COLO829 (cell line): ENCODE measurements around the gene CABP4.
"Not testable (repeated sequence)": the region's sequence is repeated elsewhere in the genome, so short reads cannot be mapped to it uniquely, and the experiment has no call there.

Experiments
- DNase-seq: peaks from one replicate; pipeline ENCODE4 v3.0.0; 2012; ENCODE audit warnings: low spot score

CABP4 gene

GRCh38 chr11:67453816-67454732 is 1.1 kb upstream of the CABP4 start:
- DNase-seq = no peak

- no peak for DNase-seq
Observed at GRCh38 chr11:67456068-67456705, 1.0 kb downstream of the CABP4 start.

- no peak for DNase-seq
Observed at GRCh38 chr11:67457453-67457852, 2.3 kb downstream of the CABP4 start.

- DNase-seq = no peak
Observed at GRCh38 chr11:67458266-67458665, 3.1 kb downstream of the CABP4 start.

GRCh38 chr11:67463186-67463585 is 8.0 kb downstream of the CABP4 start:
- DNase-seq = no peak

GRCh38 chr11:67463680-67464410 is 8.7 kb downstream of the CABP4 start:
- peak; percentile 72 for DNase-seq

- DNase-seq = peak; percentile 85
Observed at GRCh38 chr11:67464411-67465188, 9.4 kb downstream of the CABP4 start.

GRCh38 chr11:67465189-67465510 is 10.0 kb downstream of the CABP4 start:
- DNase-seq = no peak

GRCh38 chr11:67465530-67465929 is 10.4 kb downstream of the CABP4 start:
- not testable (repeated sequence) for DNase-seq

- no peak for DNase-seq
Observed at GRCh38 chr11:67466367-67466766, 11.2 kb downstream of the CABP4 start.

GRCh38 chr11:67466962-67467771 is 12.0 kb downstream of the CABP4 start:
- DNase-seq = no peak

GRCh38 chr11:67468056-67468455 is 12.9 kb downstream of the CABP4 start:
- DNase-seq = no peak

- no peak for DNase-seq
Observed at GRCh38 chr11:67468456-67468758, 13.3 kb downstream of the CABP4 start.

- DNase-seq = peak; percentile 92
Observed at GRCh38 chr11:67468759-67469507, 13.8 kb downstream of the CABP4 start, which contains the start of gene TMEM134. Gene TMEM134, minus strand, starts transcription at chr11:67469251. Its CDS starts 59 bp downstream, at chr11:67469192.

- no peak for DNase-seq
Observed at GRCh38 chr11:67469508-67469811, 14.3 kb downstream of the CABP4 start.

- no peak for DNase-seq
Observed at GRCh38 chr11:67470337-67471002, 15.3 kb downstream of the CABP4 start.

- no peak for DNase-seq
Observed at GRCh38 chr11:67472882-67473281, 17.7 kb downstream of the CABP4 start.

GRCh38 chr11:67476692-67477091 is 21.5 kb downstream of the CABP4 start:
- not testable (repeated sequence) for DNase-seq

- DNase-seq = not testable (repeated sequence)
Observed at GRCh38 chr11:67477344-67478050, 22.3 kb downstream of the CABP4 start.
